Heart left ventricle (tissue), 13 donors: ENCODE results near the gene AMBP.

Experiments used
- POLR2A ChIP-seq, 2 donors: fragments of 450-650 bp; IDR thresholded peaks; one replicate each; pipeline ENCODE4 v1.6.1; 2017; ENCODE audit warnings: antibody characterized with exemption in 2 of 2, mild to moderate bottlenecking in 2 of 2, moderate library complexity in 2 of 2
- TF ChIP-seq, protein P1 (sequence below), 12 donors: fragments of 200-600 bp; sonication (generic) in 4 of 12; IDR thresholded peaks; one replicate each; pipeline versions ENCODE4 v1.5.0 to v1.8.0; 2018 to 2022; ENCODE audit warnings: antibody characterized with exemption in 12 of 12, mild to moderate bottlenecking in 5 of 12
- donor health status: ischemic (EF 13 %, LVEDD 7.1; RV severe dilation, severe dysfunction).
- donor health status: DM: no; HTN: yes; CAD: no.
- donor health status: DM: no; HTN: no; CAD: no.
- donor health status: ischemic (EF 25% LVEDD 6.9; RV normal size, moderate dysfunction).
- donor health status: ischemic (EF 25% LVEDD 5.7; RV mildly dilated, moderate dysfunction).
- donor health status: ischemic (EF 35%, LVEDD 5.7; RV mildly dilated, moderate dysfunction).
- donor health status: nonischemic (EF 11% LVEDD 7.7; RV severe dilation, severe dysfunction).
- donor health status: DM: yes; HTN: yes; CAD: no.
- donor health status: PGD.
- donor health status: ischemic (EF 29% LVEDD 5.4; RV normal size, mild dysfunction).
- donor health status: nonischemic (EF 23%, LVEDD 6.1; RV moderate dilation, normal function).

DNA sequence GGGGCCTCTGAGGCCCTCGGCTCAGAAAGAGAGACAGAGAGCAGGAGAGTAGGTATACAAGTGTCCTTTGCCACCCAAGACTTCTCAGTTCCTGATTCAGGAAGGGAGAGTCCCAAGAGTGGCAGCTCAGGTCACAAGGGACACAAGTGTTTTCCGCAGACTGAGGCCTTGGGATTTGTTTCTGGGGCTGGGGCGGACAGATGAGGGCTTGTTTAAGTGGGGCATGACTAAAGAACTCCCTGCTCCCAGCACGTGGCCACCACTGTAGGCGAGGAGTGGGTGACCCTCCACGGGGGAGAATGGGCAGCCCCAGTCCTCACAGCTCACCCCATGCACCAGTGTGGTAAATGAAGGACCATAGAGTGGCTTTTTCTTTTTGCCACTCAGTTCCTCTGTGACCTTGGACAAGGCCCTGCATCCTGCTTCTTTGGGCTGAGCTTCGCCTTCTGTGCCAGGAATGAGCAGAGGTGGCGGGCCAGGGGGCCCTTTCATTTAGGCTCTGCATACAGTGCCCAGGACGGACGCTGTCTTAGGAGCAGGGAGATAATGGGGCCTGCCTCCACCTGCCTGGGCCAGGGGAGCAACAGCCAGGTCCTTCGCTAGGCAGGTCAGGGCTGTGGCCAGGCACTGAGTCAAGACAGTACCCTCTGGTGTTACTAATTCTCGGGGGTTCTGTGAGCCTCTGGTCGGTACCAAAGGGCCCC lies 50.8 kb downstream of the AMBP start:
- no peak for TF ChIP-seq POLR2A (IDR thresholded peaks at IDR 0.05)
- TF ChIP-seq, protein P1, sequence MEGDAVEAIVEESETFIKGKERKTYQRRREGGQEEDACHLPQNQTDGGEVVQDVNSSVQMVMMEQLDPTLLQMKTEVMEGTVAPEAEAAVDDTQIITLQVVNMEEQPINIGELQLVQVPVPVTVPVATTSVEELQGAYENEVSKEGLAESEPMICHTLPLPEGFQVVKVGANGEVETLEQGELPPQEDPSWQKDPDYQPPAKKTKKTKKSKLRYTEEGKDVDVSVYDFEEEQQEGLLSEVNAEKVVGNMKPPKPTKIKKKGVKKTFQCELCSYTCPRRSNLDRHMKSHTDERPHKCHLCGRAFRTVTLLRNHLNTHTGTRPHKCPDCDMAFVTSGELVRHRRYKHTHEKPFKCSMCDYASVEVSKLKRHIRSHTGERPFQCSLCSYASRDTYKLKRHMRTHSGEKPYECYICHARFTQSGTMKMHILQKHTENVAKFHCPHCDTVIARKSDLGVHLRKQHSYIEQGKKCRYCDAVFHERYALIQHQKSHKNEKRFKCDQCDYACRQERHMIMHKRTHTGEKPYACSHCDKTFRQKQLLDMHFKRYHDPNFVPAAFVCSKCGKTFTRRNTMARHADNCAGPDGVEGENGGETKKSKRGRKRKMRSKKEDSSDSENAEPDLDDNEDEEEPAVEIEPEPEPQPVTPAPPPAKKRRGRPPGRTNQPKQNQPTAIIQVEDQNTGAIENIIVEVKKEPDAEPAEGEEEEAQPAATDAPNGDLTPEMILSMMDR (IDR thresholded peaks at IDR 0.05) = no peak
